Calu3 (cell line): ENCODE data around the gene CHN2. TPM values are rescaled to one million over a fixed set of nuclear protein-coding genes. Genes with fewer than 3 reads are reported as not detected.

Experiments
- BruUV-seq: library from RNA; stranded (reverse); fragments of 400-500 nt; replicated peaks from 2 replicates; lab custom pipeline; 2021; lab: Mats Ljungman, UMichigan
- CTCF ChIA-PET: fragments of 300-600 bp; sonication (Branson Sonifier 250); formaldehyde crosslinking; loops from one replicate; lab custom pipeline; 2022; ENCODE audit warnings: antibody characterized with exemption; lab: Charles Lee
- DNase-seq: peaks from one replicate; pipeline ENCODE4 v3.0.0; 2022
- H3K27ac Mint-ChIP-seq: one replicate; pipeline ENCODE4 v1.8.0; 2022; ENCODE audit warnings: mixed read lengths; ENCODE audit not compliant: unreplicated experiment
- H3K27me3 Mint-ChIP-seq: one replicate; pipeline ENCODE4 v1.8.0; 2022; ENCODE audit warnings: mixed read lengths; ENCODE audit not compliant: unreplicated experiment
- H3K36me3 Mint-ChIP-seq: one replicate; pipeline ENCODE4 v1.8.0; 2022; ENCODE audit warnings: mild to moderate bottlenecking, moderate library complexity, mixed read lengths; ENCODE audit not compliant: insufficient read depth, unreplicated experiment
- H3K4me1 Mint-ChIP-seq: one replicate; pipeline ENCODE4 v1.8.0; 2022; ENCODE audit warnings: mild to moderate bottlenecking, low read depth, mixed read lengths; ENCODE audit not compliant: unreplicated experiment
- H3K4me3 Mint-ChIP-seq: one replicate; pipeline ENCODE4 v1.8.0; 2022; ENCODE audit warnings: mild to moderate bottlenecking, low read depth, moderate library complexity, mixed read lengths; ENCODE audit not compliant: unreplicated experiment
- H3K9me3 Mint-ChIP-seq: one replicate; pipeline ENCODE4 v1.8.0; 2022; ENCODE audit warnings: low read depth, mixed read lengths; ENCODE audit not compliant: unreplicated experiment
- CTCF ChIP-seq: fragments of 200-600 bp; IDR thresholded peaks from one replicate; pipeline ENCODE4 v1.8.0; 2022; ENCODE audit warnings: antibody characterized with exemption; ENCODE audit not compliant: unreplicated experiment
- intact Hi-C: fragments of 100-400 bp; cut with micrococcal nuclease; formaldehyde crosslinking; loops from one replicate; pipeline ENCODE4 v1.10.0; 2022; ENCODE audit not compliant: unreplicated experiment
- total RNA-seq: library from RNA; stranded (reverse); gene quantifications from 2 replicates; pipeline ENCODE4 v1.2.3, GENCODE V29; 2022

Gene CHN2
- total RNA-seq, 1 experiment from 2014 or later: 12.4 TPM

- Mint-ChIP-seq H3K9me3 (no peaks in the 10 kb centered on the region), H3K27me3 (no peaks in the 10 kb centered on the region), H3K4me1 (peaks cover 13% of the 10 kb centered on the region), H3K36me3 (no peaks in the 10 kb centered on the region), H3K27ac (no peak overlapping the region), H3K4me3 (no peak overlapping the region)
- DNase-seq: no peak
- BruUV-seq: no TSS peak
- TF ChIP-seq CTCF: no peak
- intact Hi-C loops: no loop called here
- CTCF ChIA-PET: interaction anchor here (0.5 to 1.3 kb wide), 3 partner anchors 9 to 586 kb away, joined by 3 to 5 read pairs (median 3); no protein-coding TSS in a partner anchor
These were observed 21.6 kb downstream of the CHN2 start for GRCh38 chr7:29216128-29216527.

GRCh38 chr7:29217113-29217512, 22.5 kb downstream of the CHN2 start:
- no TSS peak for BruUV-seq
- no peak for TF ChIP-seq CTCF

GRCh38 chr7:29224726-29225125, 30.2 kb downstream of the CHN2 start:
- no peak overlapping the region for H3K4me3 Mint-ChIP-seq
- no peak overlapping the region for H3K27ac Mint-ChIP-seq
- CTCF ChIA-PET: interaction anchor here (0.8 kb wide), 1 partner anchor 107 kb away, joined by 4 read pairs; no protein-coding TSS in a partner anchor
- BruUV-seq: no TSS peak
- no peaks in the 10 kb centered on the region for H3K9me3 Mint-ChIP-seq
- no peaks in the 10 kb centered on the region for H3K36me3 Mint-ChIP-seq
- DNase-seq: no peak
- H3K4me1 Mint-ChIP-seq: peaks cover 10% of the 10 kb centered on the region
- TF ChIP-seq CTCF: no peak
- H3K27me3 Mint-ChIP-seq: no peaks in the 10 kb centered on the region
- intact Hi-C loops: no loop called here

More at GRCh38 chr7:29217113-29217512, 22.5 kb downstream of the CHN2 start:
- H3K27me3 Mint-ChIP-seq: no peaks in the 10 kb centered on the region
- no peaks in the 10 kb centered on the region for H3K9me3 Mint-ChIP-seq
- no peak overlapping the region for H3K4me3 Mint-ChIP-seq
- DNase-seq: no peak
- no peaks in the 10 kb centered on the region for H3K36me3 Mint-ChIP-seq
- intact Hi-C loops: no loop called here
- peaks cover 13% of the 10 kb centered on the region for H3K4me1 Mint-ChIP-seq
- CTCF ChIA-PET: no interaction called here
- no peak overlapping the region for H3K27ac Mint-ChIP-seq

- BruUV-seq: no TSS peak
These were observed 33.9 kb downstream of the CHN2 start for GRCh38 chr7:29228289-29229011.

More at GRCh38 chr7:29228289-29229011, 33.9 kb downstream of the CHN2 start:
- intact Hi-C loops: no loop called here
- TF ChIP-seq CTCF: no peak
- Mint-ChIP-seq H3K27ac (no peak overlapping the region), H3K4me3 (no peak overlapping the region), H3K9me3 (no peaks in the 10 kb centered on the region), H3K27me3 (no peaks in the 10 kb centered on the region), H3K36me3 (no peaks in the 10 kb centered on the region), H3K4me1 (peaks cover 16% of the 10 kb centered on the region)
- peak; percentile 15 for DNase-seq
- CTCF ChIA-PET: interaction anchor here (0.6 kb wide), 1 partner anchor 9 kb away, joined by 5 read pairs; no protein-coding TSS in a partner anchor
